ENCODE results near the gene DVL2.

GRCh38 chr17:7207120-7208001 lies 27.0 kb downstream of the DVL2 start:
- no peak for TF ChIP-seq GABPA (IDR thresholded peaks at IDR 0.05 in 1 of 2, conservative IDR thresholded peaks at IDR 0.05 in 1 of 2)
- TF ChIP-seq CTCF (IDR thresholded peaks at IDR 0.05; ENCODE audit: low read depth, low read length, missing input control): no peak
- no peak for TF ChIP-seq ZBTB33 (IDR thresholded peaks at IDR 0.05)
- no peak for TF ChIP-seq TAF1 (conservative IDR thresholded peaks at IDR 0.05)
- TF ChIP-seq ATF3 (IDR thresholded peaks at IDR 0.05): no peak
- TF ChIP-seq RXRA (IDR thresholded peaks at IDR 0.05): no peak
- no peak for TF ChIP-seq RAD21 (IDR thresholded peaks at IDR 0.05)
- no peak for TF ChIP-seq YY1 (IDR thresholded peaks at IDR 0.05)
- TF ChIP-seq SP1 (IDR thresholded peaks at IDR 0.05): no peak
- no peak for TF ChIP-seq REST (IDR thresholded peaks at IDR 0.05)
- TF ChIP-seq MAX (IDR thresholded peaks at IDR 0.05): no peak
- no peak for TF ChIP-seq NR2F2 (IDR thresholded peaks at IDR 0.05)
